Kidney glomerular epithelial cell (primary cell): ENCODE measurements around the gene DDOST.
A peak's percentile ranks its signal among the peaks of the same experiment; 100 is the strongest.

ENCODE experiments used
- DNase-seq: peaks from one replicate; lab custom pipeline; 2025; lab: John Stamatoyannopoulos, UW

The DDOST gene

GRCh38 chr1:20661207-20662109 is at the start of gene DDOST:
Gene DDOST (minus strand): TSS chr1:20661369. CDS start chr1:20661350, 19 bp downstream.
- DNase-seq, result peak; percentile 95

- DNase-seq, result no peak
Measured at GRCh38 chr1:20710469-20711284, 49.5 kb upstream of the DDOST start.

GRCh38 chr1:20709868-20710267 is 48.7 kb upstream of the DDOST start:
- DNase-seq, result no peak

- no peak for DNase-seq
Measured at GRCh38 chr1:20708891-20709290, 47.7 kb upstream of the DDOST start.

- no peak for DNase-seq
Measured at GRCh38 chr1:20708057-20708456, 46.9 kb upstream of the DDOST start.

GRCh38 chr1:20706841-20707240 is 45.7 kb upstream of the DDOST start:
- DNase-seq, result no peak

- no peak for DNase-seq
Measured at GRCh38 chr1:20705203-20705755, 44.1 kb upstream of the DDOST start.

GRCh38 chr1:20704390-20705202 is 43.4 kb upstream of the DDOST start:
- DNase-seq, result no peak

GRCh38 chr1:20703124-20703756 is 42.1 kb upstream of the DDOST start:
- DNase-seq, result no peak

- no peak for DNase-seq
Measured at GRCh38 chr1:20702416-20702815, 41.2 kb upstream of the DDOST start.

- DNase-seq, result no peak
Measured at GRCh38 chr1:20701847-20702246, 40.7 kb upstream of the DDOST start.

GRCh38 chr1:20701446-20701845 is 40.3 kb upstream of the DDOST start:
- no peak for DNase-seq

- DNase-seq, result no peak
Measured at GRCh38 chr1:20700636-20701215, 39.6 kb upstream of the DDOST start.

- no peak for DNase-seq
Measured at GRCh38 chr1:20699558-20699957, 38.4 kb upstream of the DDOST start.

- DNase-seq, result peak; percentile 44
Measured at GRCh38 chr1:20698195-20698910, 37.2 kb upstream of the DDOST start.

- no peak for DNase-seq
Measured at GRCh38 chr1:20697563-20697962, 36.4 kb upstream of the DDOST start.

GRCh38 chr1:20696397-20697333 is 35.5 kb upstream of the DDOST start:
- DNase-seq, result peak; percentile 81

- DNase-seq, result no peak
Measured at GRCh38 chr1:20695515-20695914, 34.3 kb upstream of the DDOST start.

- DNase-seq, result no peak
Measured at GRCh38 chr1:20693623-20694022, 32.5 kb upstream of the DDOST start.
